HL-60/S4 treated with phorbol 12-myristate 13-acetate at 8.2 ng/mL for 4 days and 3 days (cell line): ENCODE results near the gene KCNMA1.
"Not testable (repeated sequence)": the region's sequence is repeated elsewhere in the genome, so short reads cannot be mapped to it uniquely, and the experiment has no call there.

ENCODE experiments used
- in situ Hi-C: fragments of 300-500 bp; cut with MboI; formaldehyde crosslinking; loops from 2 replicates; pipeline ENCODE4 v1.15.0; 2022; ENCODE audit warnings: low sequenced_read_pairs

Gene KCNMA1

GRCh38 chr10:77541944-77542343 lies 95.7 kb downstream of the KCNMA1 start:
- in situ Hi-C loops, result no loop called here

- in situ Hi-C loops, result no loop called here
Observed at GRCh38 chr10:77541247-77541646, 96.4 kb downstream of the KCNMA1 start.

GRCh38 chr10:77539147-77539935 lies 98.3 kb downstream of the KCNMA1 start:
- in situ Hi-C loops, result no loop called here

GRCh38 chr10:77537720-77538373 lies 99.8 kb downstream of the KCNMA1 start:
- in situ Hi-C loops, result no loop called here

GRCh38 chr10:77537071-77537470 lies 100.5 kb downstream of the KCNMA1 start:
- in situ Hi-C loops, result no loop called here

GRCh38 chr10:77533887-77534278 lies 103.7 kb downstream of the KCNMA1 start:
- in situ Hi-C loops, result no loop called here

- in situ Hi-C loops, result no loop called here
Observed at GRCh38 chr10:77533146-77533886, 104.3 kb downstream of the KCNMA1 start.

GRCh38 chr10:77532068-77532467 lies 105.5 kb downstream of the KCNMA1 start:
- in situ Hi-C loops, result no loop called here

GRCh38 chr10:77531441-77532001 lies 106.1 kb downstream of the KCNMA1 start:
- in situ Hi-C loops, result no loop called here

- in situ Hi-C loops, result no loop called here
Observed at GRCh38 chr10:77530011-77530410, 107.6 kb downstream of the KCNMA1 start.

- in situ Hi-C loops, result no loop called here
Observed at GRCh38 chr10:77529050-77529576, 108.5 kb downstream of the KCNMA1 start.

- in situ Hi-C loops, result no loop called here
Observed at GRCh38 chr10:77527839-77528238, 109.8 kb downstream of the KCNMA1 start.

- in situ Hi-C loops, result no loop called here
Observed at GRCh38 chr10:77526868-77527617, 110.6 kb downstream of the KCNMA1 start.

GRCh38 chr10:77524281-77524711 lies 113.3 kb downstream of the KCNMA1 start:
- in situ Hi-C loops, result no loop called here

GRCh38 chr10:77522268-77522809 lies 115.3 kb downstream of the KCNMA1 start:
- in situ Hi-C loops, result no loop called here

- in situ Hi-C loops, result no loop called here
Observed at GRCh38 chr10:77520995-77521394, 116.6 kb downstream of the KCNMA1 start.

- in situ Hi-C loops, result no loop called here
Observed at GRCh38 chr10:77520290-77520689, 117.3 kb downstream of the KCNMA1 start.

GRCh38 chr10:77519791-77520190 lies 117.8 kb downstream of the KCNMA1 start:
- in situ Hi-C loops, result not testable (repeated sequence)

- in situ Hi-C loops, result no loop called here
Observed at GRCh38 chr10:77518910-77519274, 118.7 kb downstream of the KCNMA1 start.

- in situ Hi-C loops, result no loop called here
Observed at GRCh38 chr10:77518241-77518909, 119.2 kb downstream of the KCNMA1 start.
